NCI-H345 treated with DMSO at 0.1 percent for 48 hours (cell line): ENCODE results near the gene THOC7.

Experiments used
- DNase-seq: peaks from one replicate; lab custom pipeline; 2025; ENCODE audit not compliant: unreplicated experiment; lab: John Stamatoyannopoulos, UW

The THOC7 gene

GRCh38 chr3:63845215-63845614 is 18.4 kb downstream of the THOC7 start:
- no peak for DNase-seq

- no peak for DNase-seq
Measured at GRCh38 chr3:63842127-63842526, 21.5 kb downstream of the THOC7 start.

GRCh38 chr3:63841704-63842103 is 21.9 kb downstream of the THOC7 start:
- DNase-seq: no peak

GRCh38 chr3:63832395-63832794 is 31.2 kb downstream of the THOC7 start:
- DNase-seq: no peak

- no peak for DNase-seq
Measured at GRCh38 chr3:63830526-63830925, 33.1 kb downstream of the THOC7 start.

- DNase-seq: no peak
Measured at GRCh38 chr3:63824309-63824708, 39.3 kb downstream of the THOC7 start.

- DNase-seq: no peak
Measured at GRCh38 chr3:63819151-63819398, 44.5 kb downstream of the THOC7 start, which contains the start of gene C3orf49. Gene C3orf49, plus strand, starts transcription at chr3:63819299. Its CDS starts 173 bp downstream, at chr3:63819472.

- peak; percentile 68 for DNase-seq
Measured at GRCh38 chr3:63818282-63819150, 45.1 kb downstream of the THOC7 start.

- no peak for DNase-seq
Measured at GRCh38 chr3:63817225-63817624, 46.4 kb downstream of the THOC7 start.

GRCh38 chr3:63814237-63814636 is 49.4 kb downstream of the THOC7 start:
- no peak for DNase-seq

- DNase-seq: no peak
Measured at GRCh38 chr3:63809607-63810006, 54.0 kb downstream of the THOC7 start.

GRCh38 chr3:63808633-63809032 is 55.0 kb downstream of the THOC7 start:
- no peak for DNase-seq

GRCh38 chr3:63807961-63808565 is 55.5 kb downstream of the THOC7 start:
- no peak for DNase-seq

- no peak for DNase-seq
Measured at GRCh38 chr3:63803911-63804310, 59.7 kb downstream of the THOC7 start.

- DNase-seq: no peak
Measured at GRCh38 chr3:63800097-63800496, 63.5 kb downstream of the THOC7 start.

GRCh38 chr3:63798949-63799348 is 64.7 kb downstream of the THOC7 start:
- no peak for DNase-seq

- no peak for DNase-seq
Measured at GRCh38 chr3:63798544-63798943, 65.1 kb downstream of the THOC7 start.

- no peak for DNase-seq
Measured at GRCh38 chr3:63795438-63795837, 68.2 kb downstream of the THOC7 start.

GRCh38 chr3:63791974-63792373 is 71.6 kb downstream of the THOC7 start:
- no peak for DNase-seq
